Measurements from ENCODE around the gene TXNL4A. TPM values are rescaled to one million over a fixed set of nuclear protein-coding genes. Genes with fewer than 3 reads are reported as not detected.

The TXNL4A gene
- total and polyA plus RNA-seq, 2 donors (not counting 1 experiment from before 2014, with no cell fraction given), result 38.9 to 67.8 TPM

GRCh38 chr18:79935098-79935480, 53.3 kb downstream of the TXNL4A start:
- Histone ChIP-seq H3K9ac (ENCODE audit: low read length) (no peak overlapping the region), H3K79me2 (ENCODE audit: control insufficient read depth, insufficient read depth, low read length) (peaks cover 95% of the 10 kb centered on the region)
- DNase-seq, result no peak

More at GRCh38 chr18:79935098-79935480, 53.3 kb downstream of the TXNL4A start:
- no peak overlapping the region for H3K27ac ChIP-seq (ENCODE audit: low read length in 2 of 2)
- H3K4me3 ChIP-seq (ENCODE audit: control extremely low read depth in 1 of 5, extremely low read depth in 1 of 5, insufficient read depth in 1 of 5, low read depth in 2 of 5, low read length in 4 of 5), result no peak overlapping the region
- peaks cover 2% of the 10 kb centered on the region for H3K4me1 Mint-ChIP-seq
- H3K9me3 ChIP-seq (ENCODE audit: control extremely low read depth in 1 of 3, control insufficient read depth in 2 of 3, insufficient read depth in 1 of 3, low read length in 2 of 3), result peaks cover 2 to 44% (median 44%) of the 10 kb centered on the region in 3 donors
- H4K20me1 ChIP-seq (ENCODE audit: control insufficient read depth, insufficient read depth, low read length, poor library complexity, severe bottlenecking), result peaks cover 48% of the 10 kb centered on the region
- H3K27me3 ChIP-seq (replicated peaks in 1 of 4; ENCODE audit: control extremely low read depth in 1 of 4, control insufficient read depth in 3 of 4, insufficient read depth in 4 of 4, low read length in 3 of 4), result no peaks in the 10 kb centered on the region
- peaks cover 20% of the 10 kb centered on the region for H3K9me3 Mint-ChIP-seq (ENCODE audit: insufficient read depth)
- no peaks in the 10 kb centered on the region for H3K4me1 ChIP-seq (ENCODE audit: control insufficient read depth in 2 of 2, insufficient read depth in 2 of 2, low read length in 2 of 2)
- no peak for ATAC-seq (ENCODE audit: low read depth)
- 100% methylated on average over 1 of the region's 5 CpGs for WGBS (ENCODE audit: insufficient coverage)
- H3K4me2 ChIP-seq (replicated peaks; ENCODE audit: low read depth, low read length, poor library complexity, severe bottlenecking), result no peak overlapping the region
- H3K4me3 Mint-ChIP-seq, result no peak overlapping the region
- POLR2A ChIA-PET, result no interaction called here
- H3K27me3 Mint-ChIP-seq, result no peaks in the 10 kb centered on the region
- CTCF ChIA-PET, result no interaction called here
- H3K27ac Mint-ChIP-seq, result no peak overlapping the region
- TF ChIP-seq CTCF (IDR thresholded peaks at IDR 0.05) (no peak), EZH2 (IDR thresholded peaks at IDR 0.05; ENCODE audit: borderline replicate concordance, insufficient read depth, low read depth, low read length, poor library complexity, severe bottlenecking) (no peak)
- H2AFZ ChIP-seq (ENCODE audit: insufficient read depth, low read depth, low read length, poor library complexity, severe bottlenecking), result no peak overlapping the region
- peaks cover 2 to 38% of the 10 kb centered on the region in 2 experiments for H3K36me3 ChIP-seq (replicated peaks in 1 of 2; ENCODE audit: control extremely low read depth in 1 of 2, control insufficient read depth in 1 of 2, extremely low read depth in 1 of 2, insufficient read depth in 2 of 2, low read length in 1 of 2)
- intact Hi-C loops (cut with micrococcal nuclease), result no loop called here

Measured in B cell (primary cell).